ENCODE data around the gene MCF2L. TPM values are rescaled to one million over a fixed set of nuclear protein-coding genes. Genes with fewer than 3 reads are reported as not detected.
A peak's percentile ranks its signal among the peaks of the same experiment; 100 is the strongest.

Gene MCF2L
- polyA plus RNA-seq, 1 donor from 2014 or later: 88.0 TPM

DNA sequence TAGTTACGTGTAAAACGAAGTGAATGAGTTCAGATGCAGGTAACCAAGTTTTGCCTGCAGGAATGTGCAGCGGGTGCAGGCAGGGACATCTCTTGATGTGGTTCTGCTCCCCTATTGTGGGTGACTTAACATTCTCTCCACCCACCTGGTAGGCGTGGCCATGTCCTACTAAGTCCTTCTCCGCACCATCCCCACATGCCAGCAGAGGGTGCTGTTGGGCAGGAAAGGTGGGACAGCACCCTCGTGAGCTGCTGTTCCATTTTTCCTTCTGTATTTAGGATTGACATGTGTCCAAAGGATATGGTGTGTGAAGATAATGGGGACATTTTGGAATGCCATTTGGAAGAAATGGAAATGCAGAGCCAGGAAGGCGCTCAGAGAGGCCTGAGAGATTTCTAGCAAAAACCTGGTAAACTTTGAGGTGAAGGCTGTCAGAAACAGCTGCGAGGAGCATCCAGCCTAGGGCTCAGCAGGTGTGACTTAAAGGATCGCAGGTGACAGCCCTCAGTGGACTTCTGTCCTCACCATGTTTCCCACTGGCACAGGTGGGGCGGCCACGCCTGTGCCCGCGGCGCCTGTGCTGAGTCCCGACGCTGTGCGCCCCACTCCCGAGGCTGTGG lies 26.2 kb upstream of the MCF2L start:
- Histone ChIP-seq H3K9me3 (ENCODE audit: low read length) (no peaks in the 10 kb centered on the region), H2AFZ (ENCODE audit: low read depth, low read length) (peak overlapping the region; percentile 68), H3K27me3 (ENCODE audit: insufficient read depth, low read depth, low read length) (no peaks in the 10 kb centered on the region), H3F3A (ENCODE audit: insufficient read depth, low read length, poor library complexity, severe bottlenecking) (no peaks in the 10 kb centered on the region), H3K4me2 (ENCODE audit: low read length) (peak overlapping the region; percentile 43), H3K9me2 (ENCODE audit: insufficient read depth, low read length) (no peaks in the 10 kb centered on the region), H4K20me1 (ENCODE audit: insufficient read depth) (no peaks in the 10 kb centered on the region), H3K36me3 (ENCODE audit: insufficient read depth, low read length) (no peaks in the 10 kb centered on the region), H3K27ac (ENCODE audit: low read length) (peak overlapping the region; percentile 28), H3K9ac (ENCODE audit: low read length) (peak overlapping the region; percentile 71), H3K4me3 (ENCODE audit: low read length) (peak overlapping the region; percentile 84), H3K79me2 (replicated peaks; ENCODE audit: insufficient read depth, low read length) (no peaks in the 10 kb centered on the region)
- TF ChIP-seq EZH2 (IDR thresholded peaks at IDR 0.05; ENCODE audit: borderline replicate concordance, insufficient read depth, low read length, poor library complexity, severe bottlenecking) (no peak), EP300 (conservative IDR thresholded peaks at IDR 0.05; ENCODE audit: poor library complexity, severe bottlenecking) (peak; percentile 69), SMC3 (conservative IDR thresholded peaks at IDR 0.05; ENCODE audit: poor library complexity) (peak; percentile 96), TAF1 (IDR thresholded peaks at IDR 0.05; ENCODE audit: low read depth) (no peak), POLR2AphosphoS5 (IDR thresholded peaks at IDR 0.05) (no peak), RAD21 (conservative IDR thresholded peaks at IDR 0.05) (peak; percentile 99), MXI1 (conservative IDR thresholded peaks at IDR 0.05; ENCODE audit: poor library complexity, severe bottlenecking) (peak; percentile 91)
- TF ChIP-seq, protein P1, sequence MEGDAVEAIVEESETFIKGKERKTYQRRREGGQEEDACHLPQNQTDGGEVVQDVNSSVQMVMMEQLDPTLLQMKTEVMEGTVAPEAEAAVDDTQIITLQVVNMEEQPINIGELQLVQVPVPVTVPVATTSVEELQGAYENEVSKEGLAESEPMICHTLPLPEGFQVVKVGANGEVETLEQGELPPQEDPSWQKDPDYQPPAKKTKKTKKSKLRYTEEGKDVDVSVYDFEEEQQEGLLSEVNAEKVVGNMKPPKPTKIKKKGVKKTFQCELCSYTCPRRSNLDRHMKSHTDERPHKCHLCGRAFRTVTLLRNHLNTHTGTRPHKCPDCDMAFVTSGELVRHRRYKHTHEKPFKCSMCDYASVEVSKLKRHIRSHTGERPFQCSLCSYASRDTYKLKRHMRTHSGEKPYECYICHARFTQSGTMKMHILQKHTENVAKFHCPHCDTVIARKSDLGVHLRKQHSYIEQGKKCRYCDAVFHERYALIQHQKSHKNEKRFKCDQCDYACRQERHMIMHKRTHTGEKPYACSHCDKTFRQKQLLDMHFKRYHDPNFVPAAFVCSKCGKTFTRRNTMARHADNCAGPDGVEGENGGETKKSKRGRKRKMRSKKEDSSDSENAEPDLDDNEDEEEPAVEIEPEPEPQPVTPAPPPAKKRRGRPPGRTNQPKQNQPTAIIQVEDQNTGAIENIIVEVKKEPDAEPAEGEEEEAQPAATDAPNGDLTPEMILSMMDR (IDR thresholded peaks at IDR 0.05; ENCODE audit: poor library complexity, severe bottlenecking): peak; percentile 99
- TF ChIP-seq, protein P2, sequence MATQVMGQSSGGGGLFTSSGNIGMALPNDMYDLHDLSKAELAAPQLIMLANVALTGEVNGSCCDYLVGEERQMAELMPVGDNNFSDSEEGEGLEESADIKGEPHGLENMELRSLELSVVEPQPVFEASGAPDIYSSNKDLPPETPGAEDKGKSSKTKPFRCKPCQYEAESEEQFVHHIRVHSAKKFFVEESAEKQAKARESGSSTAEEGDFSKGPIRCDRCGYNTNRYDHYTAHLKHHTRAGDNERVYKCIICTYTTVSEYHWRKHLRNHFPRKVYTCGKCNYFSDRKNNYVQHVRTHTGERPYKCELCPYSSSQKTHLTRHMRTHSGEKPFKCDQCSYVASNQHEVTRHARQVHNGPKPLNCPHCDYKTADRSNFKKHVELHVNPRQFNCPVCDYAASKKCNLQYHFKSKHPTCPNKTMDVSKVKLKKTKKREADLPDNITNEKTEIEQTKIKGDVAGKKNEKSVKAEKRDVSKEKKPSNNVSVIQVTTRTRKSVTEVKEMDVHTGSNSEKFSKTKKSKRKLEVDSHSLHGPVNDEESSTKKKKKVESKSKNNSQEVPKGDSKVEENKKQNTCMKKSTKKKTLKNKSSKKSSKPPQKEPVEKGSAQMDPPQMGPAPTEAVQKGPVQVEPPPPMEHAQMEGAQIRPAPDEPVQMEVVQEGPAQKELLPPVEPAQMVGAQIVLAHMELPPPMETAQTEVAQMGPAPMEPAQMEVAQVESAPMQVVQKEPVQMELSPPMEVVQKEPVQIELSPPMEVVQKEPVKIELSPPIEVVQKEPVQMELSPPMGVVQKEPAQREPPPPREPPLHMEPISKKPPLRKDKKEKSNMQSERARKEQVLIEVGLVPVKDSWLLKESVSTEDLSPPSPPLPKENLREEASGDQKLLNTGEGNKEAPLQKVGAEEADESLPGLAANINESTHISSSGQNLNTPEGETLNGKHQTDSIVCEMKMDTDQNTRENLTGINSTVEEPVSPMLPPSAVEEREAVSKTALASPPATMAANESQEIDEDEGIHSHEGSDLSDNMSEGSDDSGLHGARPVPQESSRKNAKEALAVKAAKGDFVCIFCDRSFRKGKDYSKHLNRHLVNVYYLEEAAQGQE (IDR thresholded peaks at IDR 0.05; ENCODE audit: borderline replicate concordance): peak; percentile 73

DNA sequence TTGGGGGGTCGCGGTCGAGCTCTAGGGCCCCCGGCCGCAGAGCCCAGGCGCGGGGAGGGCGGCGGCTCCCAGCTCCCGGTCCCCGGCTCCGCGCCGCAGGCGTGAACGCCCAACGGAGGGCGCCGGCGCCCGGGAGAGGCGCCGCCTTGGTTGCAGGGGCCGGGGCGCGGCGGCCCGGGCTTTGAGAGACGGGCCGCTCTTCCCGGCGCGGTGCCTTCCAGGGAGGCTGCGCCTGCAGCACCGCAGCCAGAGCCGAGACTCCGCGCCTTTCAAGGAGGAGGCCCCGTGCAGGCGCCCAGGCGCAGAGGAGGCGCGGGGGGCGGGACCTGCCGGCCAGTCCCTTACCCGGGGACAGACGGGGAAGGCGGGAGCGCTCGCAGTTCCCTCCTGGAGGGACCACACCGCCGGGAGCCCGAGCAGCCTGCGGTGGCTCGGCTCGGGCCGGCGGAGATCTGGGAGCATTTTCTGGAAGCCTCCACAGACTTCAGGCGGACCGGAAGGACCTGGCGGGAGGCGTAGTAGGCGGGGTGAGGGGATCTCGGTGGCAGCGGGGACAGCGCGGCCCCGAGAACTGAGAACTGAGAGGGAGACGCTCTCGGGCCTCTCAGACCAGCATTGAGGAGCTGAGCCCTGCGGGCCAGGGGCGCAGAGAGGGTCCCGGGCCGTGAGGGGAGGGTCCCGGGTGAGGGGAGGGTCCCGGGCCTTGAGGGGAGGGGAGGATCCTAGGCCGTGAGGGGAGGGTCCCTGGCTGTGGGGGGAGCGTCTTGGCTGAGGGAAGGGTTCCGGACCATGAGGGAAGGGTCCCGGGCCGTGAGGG lies 25.5 kb upstream of the MCF2L start:
- Histone ChIP-seq H3K27me3 (ENCODE audit: insufficient read depth, low read depth, low read length) (no peaks in the 10 kb centered on the region), H3K4me3 (ENCODE audit: low read length) (peak overlapping the region; percentile 84), H3K4me2 (ENCODE audit: low read length) (peak overlapping the region; percentile 44), H2AFZ (ENCODE audit: low read depth, low read length) (peak overlapping the region; percentile 68), H3K9me3 (ENCODE audit: low read length) (no peaks in the 10 kb centered on the region), H4K20me1 (ENCODE audit: insufficient read depth) (no peaks in the 10 kb centered on the region), H3K27ac (ENCODE audit: low read length) (peak overlapping the region; percentile 38), H3F3A (ENCODE audit: insufficient read depth, low read length, poor library complexity, severe bottlenecking) (no peaks in the 10 kb centered on the region), H3K36me3 (ENCODE audit: insufficient read depth, low read length) (no peaks in the 10 kb centered on the region), H3K9ac (ENCODE audit: low read length) (peak overlapping the region; percentile 71), H3K9me2 (ENCODE audit: insufficient read depth, low read length) (no peaks in the 10 kb centered on the region), H3K79me2 (replicated peaks; ENCODE audit: insufficient read depth, low read length) (no peaks in the 10 kb centered on the region)
- TF ChIP-seq, protein P2 (IDR thresholded peaks at IDR 0.05; ENCODE audit: borderline replicate concordance): no peak
- TF ChIP-seq EZH2 (IDR thresholded peaks at IDR 0.05; ENCODE audit: borderline replicate concordance, insufficient read depth, low read length, poor library complexity, severe bottlenecking): no peak
- peak; percentile 0 for TF ChIP-seq MXI1 (conservative IDR thresholded peaks at IDR 0.05; ENCODE audit: poor library complexity, severe bottlenecking)

Data from neural cell (in vitro differentiated cells).